Brain pericyte (primary cell): Measurements from ENCODE around the gene FBXW8.

Source experiments
- DNase-seq: peaks from one replicate; pipeline ENCODE4 v3.0.0-alpha.2; 2012; ENCODE audit warnings: low read depth, low spot score

Gene FBXW8

GRCh38 chr12:116955382-116956021 is 44.8 kb downstream of the FBXW8 start:
- no peak for DNase-seq

GRCh38 chr12:116958402-116959197 is 47.9 kb downstream of the FBXW8 start:
- no peak for DNase-seq

GRCh38 chr12:116959198-116959460 is 48.4 kb downstream of the FBXW8 start:
- DNase-seq, result no peak

- DNase-seq, result no peak
Measured at GRCh38 chr12:116959845-116960514, 49.2 kb downstream of the FBXW8 start.

GRCh38 chr12:116962197-116962596 is 51.4 kb downstream of the FBXW8 start:
- no peak for DNase-seq

GRCh38 chr12:116962783-116963356 is 52.1 kb downstream of the FBXW8 start:
- no peak for DNase-seq

GRCh38 chr12:116964054-116965050 is 53.6 kb downstream of the FBXW8 start:
- DNase-seq, result no peak

- no peak for DNase-seq
Measured at GRCh38 chr12:116968986-116969385, 58.2 kb downstream of the FBXW8 start.

GRCh38 chr12:116969615-116970585 is 59.1 kb downstream of the FBXW8 start:
- DNase-seq, result no peak

- DNase-seq, result no peak
Measured at GRCh38 chr12:116971222-116971621, 60.5 kb downstream of the FBXW8 start.

GRCh38 chr12:116975779-116976393 is 65.1 kb downstream of the FBXW8 start:
- DNase-seq, result no peak

- DNase-seq, result no peak
Measured at GRCh38 chr12:116977465-116978380, 67.0 kb downstream of the FBXW8 start.

- DNase-seq, result no peak
Measured at GRCh38 chr12:116978791-116979508, 68.2 kb downstream of the FBXW8 start.

GRCh38 chr12:116980083-116980482 is 69.3 kb downstream of the FBXW8 start:
- no peak for DNase-seq

- DNase-seq, result no peak
Measured at GRCh38 chr12:116982791-116983411, 72.2 kb downstream of the FBXW8 start.

- no peak for DNase-seq
Measured at GRCh38 chr12:116984098-116984497, 73.3 kb downstream of the FBXW8 start.

- no peak for DNase-seq
Measured at GRCh38 chr12:116990329-116990728, 79.6 kb downstream of the FBXW8 start.
